OCI-LY3 (cell line): Measurements from ENCODE around the gene HLF.

ENCODE experiments used
- H2AFZ ChIP-seq: fragments of 200-600, 300-600 bp; shearing (Covaris generic); 2 replicates; pipeline ENCODE4 v1.6.0; 2014; ENCODE audit warnings: antibody characterized with exemption, low read depth, low read length
- H3K27ac ChIP-seq: fragments of 200-600, 300-600 bp; sonication (generic); 2 replicates; pipeline ENCODE4 v1.5.1; 2014; ENCODE audit warnings: mild to moderate bottlenecking, low read length, moderate library complexity, mixed read lengths
- H3K27me3 ChIP-seq: fragments of 200-600, 300-600 bp; sonication (generic); 2 replicates; pipeline ENCODE4 v1.6.1; 2014; ENCODE audit warnings: low read depth, low read length, mixed read lengths
- H3K36me3 ChIP-seq: fragments of 200-600, 300-600 bp; sonication (generic); replicated peaks from 2 replicates; pipeline ENCODE3; 2014; ENCODE audit warnings: low read depth, low read length, mixed read lengths
- H3K4me1 ChIP-seq: fragments of 300-600, 200-600 bp; sonication (generic); 2 replicates; pipeline ENCODE4 v1.6.1; 2014; ENCODE audit warnings: low read length, mixed read lengths
- H3K4me2 ChIP-seq: fragments of 200-600, 300-600 bp; sonication (generic); 2 replicates; pipeline ENCODE4 v1.6.1; 2014; ENCODE audit warnings: low read length, mixed read lengths
- H3K4me3 ChIP-seq: fragments of 300-600, 200-600 bp; sonication (generic); 2 replicates; pipeline ENCODE4 v1.5.1; 2014; ENCODE audit warnings: antibody characterized with exemption, mild to moderate bottlenecking, low read length, moderate library complexity
- H3K79me2 ChIP-seq: fragments of 300-600, 200-600 bp; shearing (Covaris generic); 2 replicates; pipeline ENCODE4 v1.6.1; 2014; ENCODE audit warnings: mild to moderate bottlenecking, low read length, mixed read lengths
- H3K9ac ChIP-seq: fragments of 300-600, 200-600 bp; shearing (Covaris generic); 2 replicates; pipeline ENCODE4 v1.6.0; 2014; ENCODE audit warnings: mild to moderate bottlenecking, low read length, moderate library complexity
- H3K9me3 ChIP-seq: fragments of 200-600, 300-600 bp; shearing (Covaris generic); 2 replicates; pipeline ENCODE4 v1.6.1; 2014; ENCODE audit warnings: low read length, mixed read lengths; ENCODE audit not compliant: insufficient read depth
- H4K20me1 ChIP-seq: fragments of 200-600, 300-600 bp; sonication (generic); 2 replicates; pipeline ENCODE4 v1.6.1; 2016; ENCODE audit warnings: low read length, mixed read lengths; ENCODE audit not compliant: insufficient read depth
- CTCF ChIP-seq: fragments of 200-600, 300-600 bp; sonication (generic); IDR thresholded peaks from 2 replicates; pipeline ENCODE4 v1.5.1; 2014; ENCODE audit warnings: antibody characterized with exemption, low read length, low read depth
- EZH2phosphoT487 ChIP-seq: fragments of 200-600 bp; shearing (Covaris generic); IDR thresholded peaks from 2 replicates; pipeline ENCODE4 v1.6.1; 2018; ENCODE audit warnings: antibody characterized with exemption, mixed run types, low read depth

The HLF gene

GRCh38 chr17:55299162-55299838, 34.5 kb downstream of the HLF start:
- Histone ChIP-seq H3K27ac (no peak overlapping the region), H3K4me3 (no peak overlapping the region), H3K27me3 (no peaks in the 10 kb centered on the region), H3K9me3 (no peaks in the 10 kb centered on the region), H2AFZ (no peak overlapping the region), H3K4me1 (peaks cover 22% of the 10 kb centered on the region), H3K4me2 (no peak overlapping the region), H3K79me2 (peaks cover 12% of the 10 kb centered on the region), H3K36me3 (no peaks in the 10 kb centered on the region), H3K9ac (no peak overlapping the region), H4K20me1 (no peaks in the 10 kb centered on the region)
- TF ChIP-seq CTCF (no peak), EZH2phosphoT487 (no peak)

GRCh38 chr17:55299890-55300289, 35.1 kb downstream of the HLF start:
- H3K4me1 ChIP-seq: peaks cover 24% of the 10 kb centered on the region
- H3K4me3 ChIP-seq: no peak overlapping the region
- H3K79me2 ChIP-seq: peaks cover 16% of the 10 kb centered on the region
- H3K9me3 ChIP-seq: no peaks in the 10 kb centered on the region
- no peak overlapping the region for H3K9ac ChIP-seq
- H3K4me2 ChIP-seq: no peak overlapping the region
- no peak overlapping the region for H3K27ac ChIP-seq
- no peaks in the 10 kb centered on the region for H4K20me1 ChIP-seq
- TF ChIP-seq EZH2phosphoT487 (no peak), CTCF (no peak)
- no peak overlapping the region for H2AFZ ChIP-seq
- no peaks in the 10 kb centered on the region for H3K36me3 ChIP-seq
- no peaks in the 10 kb centered on the region for H3K27me3 ChIP-seq

GRCh38 chr17:55300479-55301290, 35.9 kb downstream of the HLF start:
- Histone ChIP-seq H3K9ac (no peak overlapping the region), H4K20me1 (no peaks in the 10 kb centered on the region), H3K4me3 (no peak overlapping the region), H2AFZ (no peak overlapping the region), H3K27ac (no peak overlapping the region), H3K4me1 (peaks cover 20% of the 10 kb centered on the region), H3K79me2 (peaks cover 16% of the 10 kb centered on the region), H3K27me3 (no peaks in the 10 kb centered on the region), H3K36me3 (no peaks in the 10 kb centered on the region), H3K4me2 (no peak overlapping the region), H3K9me3 (no peaks in the 10 kb centered on the region)
- TF ChIP-seq EZH2phosphoT487 (no peak), CTCF (no peak)

- H3K27me3 ChIP-seq: no peaks in the 10 kb centered on the region
- H3K27ac ChIP-seq: no peak overlapping the region
- H3K9ac ChIP-seq: no peak overlapping the region
- no peaks in the 10 kb centered on the region for H3K9me3 ChIP-seq
- peaks cover 16% of the 10 kb centered on the region for H3K79me2 ChIP-seq
- no peaks in the 10 kb centered on the region for H4K20me1 ChIP-seq
- H3K36me3 ChIP-seq: no peaks in the 10 kb centered on the region
- H3K4me1 ChIP-seq: peaks cover 21% of the 10 kb centered on the region
- no peak overlapping the region for H2AFZ ChIP-seq
- TF ChIP-seq EZH2phosphoT487 (no peak), CTCF (no peak)
- H3K4me2 ChIP-seq: no peak overlapping the region
- no peak overlapping the region for H3K4me3 ChIP-seq
Measured at GRCh38 chr17:55301521-55302406, 37.0 kb downstream of the HLF start.
